Fibroblast of lung (primary cell): ENCODE measurements around the gene DCUN1D2. TPM values are rescaled to one million over a fixed set of nuclear protein-coding genes. Genes with fewer than 3 reads are reported as not detected.
"Not testable (repeated sequence)": the region's sequence is repeated elsewhere in the genome, so short reads cannot be mapped to it uniquely, and the experiment has no call there.

ENCODE experiments used
- DNase-seq, 2 donors: peaks; one replicate each; pipeline versions ENCODE4 v3.0.0 to v3.0.0-alpha.2; 2010; ENCODE audit warnings: low read depth in 2 of 2
- H2AFZ ChIP-seq: 2 replicates; pipeline ENCODE4 v1.5.1; 2012; ENCODE audit warnings: low read length, control low read depth, inconsistent platforms
- H3K27ac ChIP-seq: 2 replicates; pipeline ENCODE4 v1.5.1; 2011; ENCODE audit warnings: low read length, control low read depth; ENCODE audit not compliant: insufficient read depth
- H3K27me3 ChIP-seq: 2 replicates; pipeline ENCODE4 v1.5.1; 2011; ENCODE audit warnings: mild to moderate bottlenecking, low read length; ENCODE audit not compliant: control insufficient read depth, insufficient read depth
- H3K36me3 ChIP-seq: 2 replicates; pipeline ENCODE4 v1.5.1; 2011; ENCODE audit warnings: low read length; ENCODE audit not compliant: control insufficient read depth, insufficient read depth
- H3K4me1 ChIP-seq: 2 replicates; pipeline ENCODE4 v1.5.1; 2011; ENCODE audit warnings: low read length; ENCODE audit not compliant: control insufficient read depth, insufficient read depth; ENCODE audit errors: extremely low read depth
- H3K4me2 ChIP-seq: 2 replicates; pipeline ENCODE4 v1.5.1; 2011; ENCODE audit warnings: low read length, control low read depth; ENCODE audit not compliant: insufficient read depth; ENCODE audit errors: extremely low read depth
- H3K4me3 ChIP-seq, 4 experiments: fragments of 200-600 bp in 1 of 4; sonication (generic) in 1 of 4; replicated peaks in 1 of 4; 2 replicates each; pipeline ENCODE4 v1.5.1; 2011 to 2016; ENCODE audit warnings: low read length in 4 of 4, low read depth in 3 of 4, mild to moderate bottlenecking in 3 of 4, control low read depth in 2 of 4, inconsistent platforms in 1 of 4, mixed read lengths in 1 of 4; ENCODE audit not compliant: insufficient read depth in 1 of 4; ENCODE audit errors: control extremely low read depth in 1 of 4
- H3K79me2 ChIP-seq: 2 replicates; pipeline ENCODE4 v1.5.1; 2012; ENCODE audit warnings: mild to moderate bottlenecking, low read length, inconsistent platforms; ENCODE audit not compliant: control insufficient read depth, insufficient read depth
- H3K9ac ChIP-seq: 2 replicates; pipeline ENCODE4 v1.5.1; 2011; ENCODE audit warnings: mild to moderate bottlenecking, low read length, control low read depth; ENCODE audit not compliant: insufficient read depth
- H3K9me3 ChIP-seq: 2 replicates; pipeline ENCODE4 v1.5.1; 2012; ENCODE audit warnings: low read depth, low read length; ENCODE audit not compliant: control insufficient read depth, insufficient read depth
- H4K20me1 ChIP-seq: 2 replicates; pipeline ENCODE4 v1.5.1; 2011; ENCODE audit warnings: low read length; ENCODE audit not compliant: control insufficient read depth, insufficient read depth; ENCODE audit errors: extremely low read depth
- EZH2 ChIP-seq: IDR thresholded peaks from 2 replicates; pipeline ENCODE4 v1.5.1; 2012; ENCODE audit warnings: low read length, control low read depth, mild to moderate bottlenecking; ENCODE audit errors: missing control alignments
- polyA plus RNA-seq, 2 donors: library from polyadenylated mRNA; depleted of rRNA in 1 of 2; stranded (reverse) in 1 of 2; unstranded in 1 of 2; fragments of >200 nt; gene quantifications; 2 replicates each; pipeline ENCODE4 v1.2.1, GENCODE V29; 2011 to 2012; ENCODE audit warnings: missing spikeins in 1 of 2
- total RNA-seq: library from RNA; depleted of rRNA; stranded (reverse); fragments of >200 nt; gene quantifications from 2 replicates; pipeline ENCODE4 v1.2.1, GENCODE V29; 2014
- TF ChIP-seq, protein P1 (sequence below), 2 donors: IDR thresholded peaks in 1 of 2; conservative IDR thresholded peaks in 1 of 2; 1 replicate in 1 of 2; 2 replicates in 1 of 2; pipeline ENCODE4 v1.5.1; 2011 to 2012; ENCODE audit warnings: low read length in 2 of 2, control low read depth in 1 of 2, inconsistent platforms in 1 of 2, low read depth in 1 of 2, mild to moderate bottlenecking in 1 of 2

The DCUN1D2 gene
- total and polyA plus RNA-seq, 2 donors (not counting 1 experiment from before 2014, with no cell fraction given) = 10.7 to 11.6 TPM

DNA sequence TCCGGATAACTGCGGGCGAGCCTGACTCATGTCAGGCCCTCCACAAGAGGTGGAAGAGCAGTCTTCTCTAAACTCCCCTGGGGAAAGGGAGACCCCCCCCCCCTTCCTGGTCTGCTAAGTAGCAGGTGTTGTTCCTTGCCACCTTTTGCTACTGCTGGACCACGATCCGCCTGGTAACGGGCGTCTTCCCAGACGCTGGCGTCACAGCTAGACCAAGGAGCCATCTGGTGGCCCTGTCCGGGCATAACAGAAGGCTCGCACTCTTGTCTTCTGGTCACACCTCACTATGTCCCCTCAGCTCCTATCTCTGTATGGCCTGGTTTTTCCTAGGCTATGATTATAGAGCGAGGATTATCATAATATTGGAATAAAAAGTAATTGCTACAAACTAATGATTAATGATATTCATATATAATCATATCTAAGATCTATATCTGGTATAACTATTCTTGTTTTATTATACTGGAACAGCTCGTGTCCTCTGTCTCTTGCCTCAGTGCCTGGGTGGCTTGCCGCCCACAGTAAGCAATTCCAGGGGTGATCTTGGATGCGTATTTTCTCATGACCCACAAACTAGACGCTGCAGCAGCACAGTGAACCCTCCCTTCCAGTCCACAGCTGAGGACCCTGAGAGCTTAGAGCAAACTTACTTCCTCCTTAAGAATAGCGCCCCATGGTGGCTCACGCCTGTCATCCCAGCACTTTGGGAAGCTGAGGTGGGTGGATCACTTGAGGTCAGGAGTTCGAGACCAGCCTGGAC, 39.5 kb downstream of the DCUN1D2 start:
- not testable (repeated sequence) for H4K20me1 ChIP-seq, H3K9me3 ChIP-seq, H3K9ac ChIP-seq, H3K4me2 ChIP-seq, H3K27ac ChIP-seq, H3K36me3 ChIP-seq, H3K4me3 ChIP-seq, H3K79me2 ChIP-seq, H3K4me1 ChIP-seq, H2AFZ ChIP-seq, H3K27me3 ChIP-seq
- TF ChIP-seq, protein P1, sequence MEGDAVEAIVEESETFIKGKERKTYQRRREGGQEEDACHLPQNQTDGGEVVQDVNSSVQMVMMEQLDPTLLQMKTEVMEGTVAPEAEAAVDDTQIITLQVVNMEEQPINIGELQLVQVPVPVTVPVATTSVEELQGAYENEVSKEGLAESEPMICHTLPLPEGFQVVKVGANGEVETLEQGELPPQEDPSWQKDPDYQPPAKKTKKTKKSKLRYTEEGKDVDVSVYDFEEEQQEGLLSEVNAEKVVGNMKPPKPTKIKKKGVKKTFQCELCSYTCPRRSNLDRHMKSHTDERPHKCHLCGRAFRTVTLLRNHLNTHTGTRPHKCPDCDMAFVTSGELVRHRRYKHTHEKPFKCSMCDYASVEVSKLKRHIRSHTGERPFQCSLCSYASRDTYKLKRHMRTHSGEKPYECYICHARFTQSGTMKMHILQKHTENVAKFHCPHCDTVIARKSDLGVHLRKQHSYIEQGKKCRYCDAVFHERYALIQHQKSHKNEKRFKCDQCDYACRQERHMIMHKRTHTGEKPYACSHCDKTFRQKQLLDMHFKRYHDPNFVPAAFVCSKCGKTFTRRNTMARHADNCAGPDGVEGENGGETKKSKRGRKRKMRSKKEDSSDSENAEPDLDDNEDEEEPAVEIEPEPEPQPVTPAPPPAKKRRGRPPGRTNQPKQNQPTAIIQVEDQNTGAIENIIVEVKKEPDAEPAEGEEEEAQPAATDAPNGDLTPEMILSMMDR (conservative IDR thresholded peaks at IDR 0.05 in 1 of 2, IDR thresholded peaks at IDR 0.05 in 1 of 2; ENCODE audit: low read depth in 1 of 2, low read length in 2 of 2) = peak; percentile 1 to 45
- DNase-seq = peak in 1 of 2 donors; percentile 30

DNA sequence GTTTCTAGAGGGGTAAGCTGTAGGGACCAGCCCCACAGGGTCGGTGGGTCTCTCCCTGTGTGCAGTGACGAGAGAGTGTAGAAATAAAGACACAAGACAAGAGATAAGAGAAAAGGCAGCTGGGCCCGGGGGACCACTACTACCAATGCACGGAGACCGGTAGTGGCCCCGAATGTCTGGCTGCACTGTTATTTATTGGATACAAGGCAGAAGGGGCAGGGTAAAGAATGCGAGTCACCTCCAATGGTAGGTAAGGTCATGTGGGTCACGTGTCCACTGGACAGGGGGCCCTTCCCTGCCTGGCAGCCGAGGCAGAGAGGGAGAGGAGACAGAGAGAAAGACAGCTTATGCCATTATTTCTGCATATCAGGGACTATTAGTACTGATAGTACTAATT, 40.2 kb downstream of the DCUN1D2 start:
- not testable (repeated sequence) for H3K27me3 ChIP-seq, H3K36me3 ChIP-seq, H3K4me1 ChIP-seq, H3K4me3 ChIP-seq, H3K4me2 ChIP-seq, H3K27ac ChIP-seq, DNase-seq, H3K9me3 ChIP-seq, H3K9ac ChIP-seq, H3K79me2 ChIP-seq, H4K20me1 ChIP-seq, H2AFZ ChIP-seq

DNA sequence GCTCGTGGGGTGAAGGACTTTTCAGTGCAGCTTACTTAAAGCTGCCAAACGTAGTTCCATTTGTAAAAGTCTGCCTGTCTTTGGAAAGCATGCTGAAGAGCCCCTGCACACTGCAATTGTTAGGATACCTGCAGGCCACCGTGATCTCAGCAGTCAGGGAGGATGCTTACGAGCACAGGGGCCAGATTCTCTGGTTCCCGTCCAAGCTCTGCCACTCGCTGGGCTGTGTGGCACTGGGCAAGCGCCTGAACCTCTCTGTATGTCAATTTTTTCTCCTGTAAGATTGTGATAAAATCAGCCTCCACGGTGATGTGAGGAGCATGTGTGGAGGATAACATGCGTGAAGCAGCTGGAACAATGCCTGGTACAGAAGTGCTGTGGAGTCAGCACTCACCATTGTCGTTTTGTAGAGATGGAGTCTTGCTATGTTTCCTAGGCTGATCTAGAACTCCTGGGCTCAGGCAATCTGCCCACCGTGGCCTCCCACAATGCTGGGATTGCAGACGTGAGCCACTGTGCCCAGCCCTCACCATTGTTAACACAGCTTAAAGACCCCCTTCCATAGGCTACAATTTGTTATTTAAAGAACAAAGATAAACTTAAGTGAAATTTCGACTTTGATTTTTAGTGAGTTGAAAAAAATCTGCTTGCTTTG, 40.7 kb downstream of the DCUN1D2 start:
- Histone ChIP-seq H4K20me1 (no peaks in the 10 kb centered on the region), H3K9ac (no peak overlapping the region), H3K27ac (no peak overlapping the region), H3K4me1 (no peaks in the 10 kb centered on the region), H3K9me3 (no peaks in the 10 kb centered on the region), H3K27me3 (no peaks in the 10 kb centered on the region), H2AFZ (no peak overlapping the region), H3K79me2 (no peaks in the 10 kb centered on the region), H3K4me3 (peak overlapping the region in 1 of 4 experiments; percentile 7), H3K4me2 (no peak overlapping the region), H3K36me3 (peaks cover 5% of the 10 kb centered on the region)
- TF ChIP-seq, protein P1 (conservative IDR thresholded peaks at IDR 0.05 in 1 of 2, IDR thresholded peaks at IDR 0.05 in 1 of 2; ENCODE audit: low read depth in 1 of 2, low read length in 2 of 2) = no peak
- no peak for TF ChIP-seq EZH2
- no peak for DNase-seq
